GM12878 (cell line): Measurements from ENCODE around the gene RAB28. TPM values are rescaled to one million over a fixed set of nuclear protein-coding genes. Genes with fewer than 3 reads are reported as not detected.

Source experiments
- ATAC-seq: fragments of 200-7000 bp; cut with Tn5 transposase; 3 replicates; pipeline ENCODE4 v1.9.1; 2020; ENCODE audit warnings: mild to moderate bottlenecking, moderate library complexity
- BruUV-seq: library from RNA; stranded (reverse); fragments of 400-500 nt; replicated peaks from 2 replicates; lab custom pipeline; 2021; lab: Mats Ljungman, UMichigan
- CTCF ChIA-PET: fragments of 300-600 bp; sonication (Branson Sonifier 250); formaldehyde crosslinking; extraction: SDS; loops from one replicate; lab custom pipeline; 2021; ENCODE audit warnings: inconsistent platforms; lab: Yijun Ruan, JAX
- POLR2A ChIA-PET: fragments of 350-600 bp; formaldehyde crosslinking; extraction: SDS; loops from one replicate; lab custom pipeline; 2021; ENCODE audit warnings: inconsistent platforms; lab: Charles Lee
- RAD21 ChIA-PET: fragments of 300-600 bp; sonication (Branson Sonifier 250); formaldehyde crosslinking; loops from one replicate; lab custom pipeline; 2023; ENCODE audit warnings: antibody characterized with exemption; ENCODE audit not compliant: unreplicated experiment; lab: Charles Lee
- SMC1A ChIA-PET: fragments of 300-600 bp; sonication (Branson Sonifier 250); formaldehyde crosslinking; loops from one replicate; lab custom pipeline; 2023; ENCODE audit not compliant: unreplicated experiment, uncharacterized antibody; lab: Charles Lee
- DNase-seq: peaks from one replicate; pipeline ENCODE4 v3.0.0-alpha.2; 2011; ENCODE audit warnings: low read depth, low spot score
- FAIRE-seq: peaks from 3 replicates; lab custom pipeline; 2011; peaks lifted over from hg19 to GRCh38; lab: Jason Lieb, UNC
- H2AFZ ChIP-seq: 2 replicates; pipeline ENCODE4 v1.6.0; 2011; ENCODE audit warnings: low read depth, low read length, control low read depth; ENCODE audit not compliant: control insufficient read depth
- H3K27ac ChIP-seq: 2 replicates; pipeline ENCODE4 v1.5.1; 2011; ENCODE audit warnings: control low read depth; ENCODE audit not compliant: control insufficient read depth, insufficient read depth
- H3K27me3 ChIP-seq, 2 experiments: replicated peaks in 1 of 2; 2 replicates each; pipeline versions ENCODE4 v1.6.0 to v1.6.1; 2011; ENCODE audit warnings: low read length in 1 of 2; ENCODE audit not compliant: control insufficient read depth in 2 of 2, insufficient read depth in 2 of 2
- H3K36me3 ChIP-seq, 2 experiments: 2 replicates each; pipeline ENCODE4 v1.5.1; 2011; ENCODE audit warnings: low read length in 1 of 2; ENCODE audit not compliant: control insufficient read depth in 2 of 2, insufficient read depth in 2 of 2
- H3K4me1 ChIP-seq: 2 replicates; pipeline ENCODE4 v1.6.1; 2011; ENCODE audit warnings: mild to moderate bottlenecking, low read length, moderate library complexity, mixed read lengths; ENCODE audit not compliant: control insufficient read depth, insufficient read depth
- H3K4me2 ChIP-seq: 2 replicates; pipeline ENCODE4 v1.6.0; 2011; ENCODE audit warnings: control low read depth; ENCODE audit not compliant: control insufficient read depth, insufficient read depth
- H3K4me3 ChIP-seq: fragments of 200-600 bp; sonication (generic); 2 replicates; pipeline ENCODE4 v1.5.1; 2016
- H3K79me2 ChIP-seq: 2 replicates; pipeline ENCODE4 v1.6.0; 2011; ENCODE audit warnings: low read length; ENCODE audit not compliant: control insufficient read depth, insufficient read depth
- H3K9ac ChIP-seq: 2 replicates; pipeline ENCODE4 v1.8.0; 2011; ENCODE audit warnings: low read length, control low read depth, mixed read lengths; ENCODE audit not compliant: control insufficient read depth, insufficient read depth
- H3K9me3 ChIP-seq: replicated peaks from 3 replicates; pipeline ENCODE4 v1.5.1; 2011; ENCODE audit warnings: mild to moderate bottlenecking, low read length; ENCODE audit not compliant: control insufficient read depth, insufficient read depth
- H4K20me1 ChIP-seq: 2 replicates; pipeline ENCODE4 v1.6.0; 2011; ENCODE audit not compliant: control insufficient read depth, insufficient read depth
- CUX1 ChIP-seq: IDR thresholded peaks from 2 replicates; pipeline ENCODE4 v1.6.1; 2012; ENCODE audit warnings: improper control_type of control experiment, low read depth, low read length; ENCODE audit not compliant: insufficient replicate concordance
- E2F8 ChIP-seq: fragments of 450-650 bp; IDR thresholded peaks from 2 replicates; pipeline ENCODE4 v1.6.1; 2018; ENCODE audit warnings: mild to moderate bottlenecking, low read depth, moderate library complexity; ENCODE audit not compliant: partially characterized antibody
- E4F1 ChIP-seq: fragments of 450-650 bp; IDR thresholded peaks from 2 replicates; pipeline ENCODE4 v1.6.1; 2018; ENCODE audit warnings: borderline replicate concordance, mild to moderate bottlenecking; ENCODE audit not compliant: partially characterized antibody
- IKZF1 ChIP-seq: fragments of 450-650 bp; conservative IDR thresholded peaks from 2 replicates; pipeline ENCODE4 v1.6.1; 2017; ENCODE audit warnings: antibody characterized with exemption, mild to moderate bottlenecking
- IRF4 ChIP-seq: IDR thresholded peaks from 2 replicates; pipeline ENCODE4 v1.6.1; 2011; ENCODE audit warnings: low read depth, low read length
- LARP7 ChIP-seq: fragments of 450-650 bp; IDR thresholded peaks from 2 replicates; pipeline ENCODE4 v1.6.1; 2017; ENCODE audit warnings: mild to moderate bottlenecking
- MEF2B ChIP-seq: fragments of 450-650 bp; IDR thresholded peaks from 2 replicates; pipeline ENCODE4 v1.6.1; 2018; ENCODE audit warnings: mild to moderate bottlenecking, moderate library complexity; ENCODE audit not compliant: partially characterized antibody, poor library complexity, severe bottlenecking
- MXI1 ChIP-seq: fragments of 150-350 bp; IDR thresholded peaks from 2 replicates; pipeline ENCODE4 v1.6.1; 2011; ENCODE audit warnings: low read depth, mild to moderate bottlenecking, inconsistent platforms, low read length, improper control_type of control experiment
- POLR2A ChIP-seq: IDR thresholded peaks from 2 replicates; pipeline ENCODE4 v1.6.1; 2011; ENCODE audit warnings: low read depth, mild to moderate bottlenecking, low read length
- SP1 ChIP-seq: IDR thresholded peaks from one replicate; pipeline ENCODE4 v1.6.1; 2011; ENCODE audit warnings: low read depth, low read length
- ZSCAN29 ChIP-seq: fragments of 450-650 bp; IDR thresholded peaks from 2 replicates; pipeline ENCODE4 v1.6.1; 2017; ENCODE audit warnings: mild to moderate bottlenecking, moderate library complexity
- WGBS: methylation state at CpG from one replicate; pipeline ENCODE4 v1.1.6; 2016; ENCODE audit warnings: low lambda C conversion rate; ENCODE audit not compliant: insufficient replicate concordance, insufficient coverage; ENCODE audit errors: missing lambda C conversion rate; 5-methylcytosine and 5-hydroxymethylcytosine counted together
- in situ Hi-C: fragments of 300-500 bp; cut with MboI; formaldehyde crosslinking; loops from 9 replicates; pipeline ENCODE4 v1.14.3; 2018; ENCODE audit warnings: mixed read lengths
- intact Hi-C: fragments of 100-400 bp; cut with micrococcal nuclease; formaldehyde crosslinking; loops from one replicate; pipeline ENCODE4 v1.14.2; 2022; ENCODE audit not compliant: unreplicated experiment
- polyA plus RNA-seq, 11 experiments: library from polyadenylated mRNA; depleted of rRNA in 4 of 11; unstranded in 6 of 11; stranded (reverse) in 5 of 11; fragments of >200 nt; fragmentation: Nextera tagmentation in 4 of 11; fragmentation: Illumina TruSeq in 1 of 11; extraction: Ambion mirVana in 4 of 11; extraction: Trizol in 1 of 11; gene quantifications; 1 replicate in 1 of 11; 2 replicates in 10 of 11; pipeline versions ENCODE4 v1.2.1 to v1.2.3, GENCODE V29; 2011 to 2016; ENCODE audit warnings: inconsistent platforms in 2 of 11, missing spikeins in 2 of 11, low read depth in 1 of 11
- total RNA-seq, 4 experiments: library from RNA; depleted of rRNA in 3 of 4; stranded (reverse); fragments of >200 nt in 3 of 4; fragmentation: Illumina TruSeq in 1 of 4; extraction: Trizol in 1 of 4; gene quantifications; 2 replicates each; pipeline versions ENCODE4 v1.2.1 to v1.2.3, GENCODE V29; 2013 to 2021

The RAB28 gene
- total and polyA plus RNA-seq, 10 of the 15 experiments (the other 5 are each of a cell fraction or from before 2014, with no cell fraction given): 5.8 to 29.3 (median 16.9) TPM

GRCh38 chr4:13527192-13527980 is 43.2 kb upstream of the RAB28 start:
- no peaks in the 10 kb centered on the region for H3K79me2 ChIP-seq
- in situ Hi-C loops (loop anchor here (25.0 kb wide), 1 partner anchor 1765 kb away; no protein-coding TSS in a partner anchor), intact Hi-C loops (loop anchor here (5.0 kb wide), 1 partner anchor 600 kb away; no protein-coding TSS in a partner anchor)
- ChIA-PET CTCF (interaction anchor here (0.7 to 1.0 kb wide), 2 partner anchors 22 to 44 kb away, joined by 3 to 4 read pairs; no protein-coding TSS in a partner anchor), POLR2A (interaction anchor here (1.2 kb wide), 1 partner anchor 46 kb away, joined by 3 read pairs; no protein-coding TSS in a partner anchor), RAD21 (interaction anchor here (1.1 to 1.3 kb wide), 2 partner anchors 44 to 46 kb away, joined by 3 read pairs; no protein-coding TSS in a partner anchor), SMC1A (interaction anchor here (0.6 to 1.8 kb wide), 3 partner anchors 23 to 648 kb away, joined by 3 to 4 read pairs (median 3); no protein-coding TSS in a partner anchor)
- 10% methylated on average over 44 of the region's 46 CpGs for WGBS
- no peaks in the 10 kb centered on the region for H3K36me3 ChIP-seq
- H3K27me3 ChIP-seq: peaks cover 9 to 10% of the 10 kb centered on the region in 2 experiments
- H3K4me3 ChIP-seq: no peak overlapping the region
- peak; percentile 29; the same call in 2 of the 3 replicates for ATAC-seq
- no peak overlapping the region for H3K27ac ChIP-seq
- peaks cover 14% of the 10 kb centered on the region for H3K4me1 ChIP-seq
- peak overlapping the region; percentile 34 for H3K4me2 ChIP-seq
- no TSS peak for BruUV-seq
- no peak for FAIRE-seq
- no peak overlapping the region for H2AFZ ChIP-seq
- peaks cover 10% of the 10 kb centered on the region for H3K9me3 ChIP-seq
- DNase-seq: no peak
- no peaks in the 10 kb centered on the region for H4K20me1 ChIP-seq
- H3K9ac ChIP-seq: no peak overlapping the region
- no peak for TF ChIP-seq SP1
- no peak for TF ChIP-seq MEF2B
- no peak for TF ChIP-seq E2F8
- no peak for TF ChIP-seq ZSCAN29
- TF ChIP-seq IRF4: no peak
- TF ChIP-seq LARP7: no peak
- TF ChIP-seq CUX1: no peak
- TF ChIP-seq IKZF1: no peak
- TF ChIP-seq E4F1: no peak
- TF ChIP-seq MXI1: no peak
- TF ChIP-seq POLR2A: no peak
